ENCODE measurements around the gene MOB2.
"Not testable (repeated sequence)": the region's sequence is repeated elsewhere in the genome, so short reads cannot be mapped to it uniquely, and the experiment has no call there.

Gene MOB2

GRCh38 chr11:1514336-1515061 lies 27.9 kb upstream of the MOB2 start:
- no peak for DNase-seq (ENCODE audit: low spot score)
- TF ChIP-seq CTCF (IDR thresholded peaks at IDR 0.05; ENCODE audit: extremely low read depth, insufficient read depth, missing control alignments), result no peak
- in situ Hi-C loops (cut with MboI; ENCODE audit: low pct_unique_long_range_greater_than_20kb, low sequenced_read_pairs, unreplicated experiment), result no loop called here

DNA sequence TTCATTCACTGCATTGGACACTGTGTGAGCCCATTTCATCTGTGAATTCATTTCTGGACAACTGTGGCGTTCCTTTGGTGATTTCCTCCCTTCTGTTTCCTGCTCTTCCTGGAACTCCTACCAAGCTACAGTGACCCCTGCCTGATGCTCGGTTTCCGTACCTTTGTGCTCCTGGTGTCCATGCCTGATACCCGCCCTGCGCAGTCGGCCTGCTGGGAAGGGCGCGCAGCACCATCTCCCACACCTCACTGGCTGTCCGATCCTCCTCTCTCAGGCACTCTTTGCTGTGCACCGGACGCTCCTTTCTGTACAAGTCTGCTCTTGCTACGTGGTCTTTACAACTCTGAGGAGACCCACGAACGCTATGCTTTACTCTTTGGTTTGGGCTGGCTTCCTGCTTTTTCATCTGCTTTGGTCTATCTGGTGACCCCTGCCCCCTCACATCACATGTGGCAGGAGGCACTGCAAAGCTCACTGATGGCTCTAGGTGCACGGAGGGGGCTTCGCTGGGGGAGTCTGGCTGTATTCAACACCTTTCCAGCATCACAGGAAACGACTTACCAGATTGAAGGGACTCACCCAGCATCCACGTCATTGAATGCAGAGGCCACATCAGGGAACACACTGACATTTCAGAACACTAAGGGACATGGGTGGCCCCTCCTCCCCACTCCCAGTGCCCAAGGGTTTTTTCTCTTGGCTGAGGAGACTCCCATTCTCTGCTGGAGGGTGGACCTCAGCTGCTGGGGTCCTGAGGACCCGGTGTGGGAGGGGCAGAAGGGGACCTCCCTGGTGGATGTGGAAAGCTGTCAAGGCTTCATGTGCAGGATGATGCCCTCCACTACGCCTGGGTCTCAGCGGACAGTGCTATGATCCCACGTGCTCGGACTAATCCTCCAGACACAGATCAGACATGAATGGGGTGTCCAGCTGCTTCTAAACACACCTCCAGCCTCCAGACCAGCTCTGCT lies 27.0 kb upstream of the MOB2 start:
- in situ Hi-C loops (cut with MboI; ENCODE audit: low pct_unique_long_range_greater_than_20kb, low sequenced_read_pairs, unreplicated experiment), result no loop called here
- no peak for TF ChIP-seq CTCF (IDR thresholded peaks at IDR 0.05; ENCODE audit: extremely low read depth, insufficient read depth, missing control alignments)
- DNase-seq (ENCODE audit: low spot score), result no peak

- DNase-seq (ENCODE audit: low spot score); in situ Hi-C loops (cut with MboI; ENCODE audit: low pct_unique_long_range_greater_than_20kb, low sequenced_read_pairs, unreplicated experiment): not testable (repeated sequence)
These were observed 26.1 kb upstream of the MOB2 start for GRCh38 chr11:1512531-1513258.

DNA sequence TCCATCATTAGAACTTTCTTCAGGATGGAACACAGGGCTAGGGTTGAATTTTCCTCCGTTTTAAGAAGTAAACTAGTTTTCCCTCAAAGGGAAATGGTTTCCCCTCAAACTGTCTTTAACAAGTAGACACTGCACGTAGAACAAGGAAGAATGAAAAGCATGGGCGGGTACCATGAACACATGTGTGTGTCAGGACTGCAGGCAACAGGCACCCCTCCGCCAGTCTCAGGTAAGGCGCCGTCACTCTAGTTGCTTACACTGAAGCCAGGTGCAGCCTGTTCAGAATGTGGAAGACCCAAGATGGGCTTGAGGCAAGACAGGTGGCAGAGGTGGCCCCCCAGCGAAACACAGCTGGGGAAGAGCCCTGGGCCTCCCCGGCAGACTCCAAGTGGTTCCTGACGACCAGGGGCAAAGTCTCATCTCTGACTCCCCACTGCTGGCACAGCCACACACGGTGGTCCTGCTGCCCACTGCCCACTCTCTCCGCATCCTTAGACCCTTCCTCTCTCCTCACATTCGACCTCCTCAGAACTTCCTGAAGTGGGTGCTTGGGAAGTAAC lies 25.4 kb upstream of the MOB2 start:
- in situ Hi-C loops (cut with MboI; ENCODE audit: low pct_unique_long_range_greater_than_20kb, low sequenced_read_pairs, unreplicated experiment), result no loop called here
- no peak for DNase-seq (ENCODE audit: low spot score)
- TF ChIP-seq CTCF (IDR thresholded peaks at IDR 0.05; ENCODE audit: extremely low read depth, insufficient read depth, missing control alignments), result no peak

DNA sequence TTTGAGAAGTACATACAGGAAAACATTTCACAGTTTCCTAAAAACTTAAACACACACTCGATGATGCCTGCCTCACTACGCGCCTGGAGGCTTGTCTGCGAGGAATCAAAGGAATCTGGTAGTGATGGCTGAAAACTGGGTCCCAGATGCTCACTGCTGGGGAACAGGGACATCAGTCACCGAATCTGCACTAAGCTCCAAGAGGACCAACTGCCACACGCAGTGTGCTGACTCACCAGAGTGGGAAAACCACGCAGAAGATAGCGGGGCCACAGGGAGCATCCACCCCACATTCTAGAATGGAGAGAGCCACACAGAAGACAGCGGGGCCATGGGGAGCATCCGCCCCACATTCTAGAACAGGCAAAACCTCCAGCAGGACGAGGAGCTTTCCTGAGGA lies 24.3 kb upstream of the MOB2 start:
- in situ Hi-C loops (cut with MboI; ENCODE audit: low pct_unique_long_range_greater_than_20kb, low sequenced_read_pairs, unreplicated experiment), result no loop called here
- no peak for DNase-seq (ENCODE audit: low spot score)
- no peak for TF ChIP-seq CTCF (IDR thresholded peaks at IDR 0.05; ENCODE audit: extremely low read depth, insufficient read depth, missing control alignments)

- DNase-seq (ENCODE audit: low spot score); in situ Hi-C loops (cut with MboI; ENCODE audit: low pct_unique_long_range_greater_than_20kb, low sequenced_read_pairs, unreplicated experiment): not testable (repeated sequence)
These were observed 23.8 kb upstream of the MOB2 start for GRCh38 chr11:1510351-1510750.

DNA sequence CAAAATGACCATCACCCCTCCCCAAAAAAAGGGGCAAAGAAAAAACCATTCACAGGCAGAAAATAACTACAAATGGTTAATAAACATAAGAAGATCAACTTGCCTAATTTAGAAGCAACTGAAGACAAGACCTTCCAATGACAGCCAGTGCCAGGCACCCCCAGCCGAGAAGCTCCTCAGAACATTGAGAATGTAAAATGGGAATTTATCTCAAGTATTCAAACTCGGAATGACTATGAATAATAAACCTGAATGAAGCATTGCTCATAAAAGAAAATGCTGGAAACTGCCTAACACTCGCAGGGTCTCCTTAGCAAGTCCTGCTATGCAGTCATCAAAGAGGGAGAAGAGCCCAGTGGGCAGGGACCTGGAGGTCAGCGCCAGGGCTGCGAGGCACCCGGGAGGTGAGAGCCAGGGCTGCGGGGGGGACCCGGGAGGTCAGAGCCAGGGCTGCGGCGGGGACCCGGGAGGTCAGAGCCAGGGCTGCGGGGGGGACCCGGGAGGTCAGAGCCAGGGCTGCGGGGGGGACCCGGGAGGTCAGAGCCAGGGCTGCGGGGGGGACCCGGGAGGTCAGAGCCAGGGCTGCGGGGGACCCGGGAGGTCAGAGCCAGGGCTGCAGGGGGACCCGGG lies 23.2 kb upstream of the MOB2 start:
- DNase-seq (ENCODE audit: low spot score), result no peak
- no peak for TF ChIP-seq CTCF (IDR thresholded peaks at IDR 0.05; ENCODE audit: extremely low read depth, insufficient read depth, missing control alignments)
- in situ Hi-C loops (cut with MboI; ENCODE audit: low pct_unique_long_range_greater_than_20kb, low sequenced_read_pairs, unreplicated experiment), result no loop called here

Measured in GM13977 (cell line).